GM04504 (cell line): ENCODE data around the gene PGS1.

ENCODE experiments used
- DNase-seq: peaks from one replicate; pipeline ENCODE4 v3.0.0-alpha.2; 2012; ENCODE audit warnings: low read depth

PGS1 gene

DNA sequence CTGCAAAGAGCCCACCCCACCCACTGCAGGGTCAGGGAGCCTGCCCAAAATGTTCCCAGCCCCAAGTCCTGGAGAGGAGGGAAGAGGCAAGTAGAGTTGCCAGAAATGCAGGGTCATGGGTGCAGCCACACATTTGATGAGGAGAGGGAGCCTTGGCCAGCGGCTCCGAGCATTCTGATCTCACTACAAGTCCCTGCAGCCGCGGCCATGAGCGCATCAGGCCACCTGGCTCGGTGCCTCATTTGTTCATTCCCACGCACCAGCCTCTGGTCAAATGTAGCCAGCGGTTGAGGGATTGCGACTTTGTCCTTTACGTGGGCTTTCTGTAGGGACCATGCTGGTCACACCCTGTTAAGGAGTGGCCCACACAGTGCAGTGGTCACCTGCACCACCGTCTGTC is 48.7 kb downstream of the PGS1 start:
- DNase-seq, result no peak

DNA sequence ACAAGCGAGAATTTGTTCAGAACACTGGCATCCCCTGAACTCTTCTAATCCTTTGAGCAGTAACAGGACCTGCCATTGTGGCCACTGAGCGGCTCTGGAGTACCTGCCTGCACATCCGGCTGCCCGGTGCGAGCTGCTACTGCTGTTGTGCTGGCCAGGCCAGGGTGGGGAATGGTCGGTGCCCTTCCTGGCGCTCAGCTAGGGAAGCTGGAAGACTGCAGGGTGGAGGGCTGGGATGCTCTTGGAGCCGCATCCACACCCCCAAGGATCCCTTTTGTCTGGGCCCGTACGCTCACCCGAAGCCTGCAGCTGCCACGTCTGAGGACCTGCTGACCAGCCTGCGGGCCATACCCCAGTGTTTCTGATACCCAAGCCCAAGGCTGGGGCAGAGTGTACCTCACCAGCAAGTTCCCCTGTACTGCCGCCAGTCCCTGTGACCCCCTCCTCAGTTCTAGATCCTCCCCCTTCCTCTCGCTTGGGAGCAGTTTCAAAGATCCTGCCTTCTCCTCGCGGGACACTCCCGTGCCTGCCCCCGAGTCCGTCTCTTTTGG is 49.7 kb downstream of the PGS1 start:
- DNase-seq, result no peak

DNA sequence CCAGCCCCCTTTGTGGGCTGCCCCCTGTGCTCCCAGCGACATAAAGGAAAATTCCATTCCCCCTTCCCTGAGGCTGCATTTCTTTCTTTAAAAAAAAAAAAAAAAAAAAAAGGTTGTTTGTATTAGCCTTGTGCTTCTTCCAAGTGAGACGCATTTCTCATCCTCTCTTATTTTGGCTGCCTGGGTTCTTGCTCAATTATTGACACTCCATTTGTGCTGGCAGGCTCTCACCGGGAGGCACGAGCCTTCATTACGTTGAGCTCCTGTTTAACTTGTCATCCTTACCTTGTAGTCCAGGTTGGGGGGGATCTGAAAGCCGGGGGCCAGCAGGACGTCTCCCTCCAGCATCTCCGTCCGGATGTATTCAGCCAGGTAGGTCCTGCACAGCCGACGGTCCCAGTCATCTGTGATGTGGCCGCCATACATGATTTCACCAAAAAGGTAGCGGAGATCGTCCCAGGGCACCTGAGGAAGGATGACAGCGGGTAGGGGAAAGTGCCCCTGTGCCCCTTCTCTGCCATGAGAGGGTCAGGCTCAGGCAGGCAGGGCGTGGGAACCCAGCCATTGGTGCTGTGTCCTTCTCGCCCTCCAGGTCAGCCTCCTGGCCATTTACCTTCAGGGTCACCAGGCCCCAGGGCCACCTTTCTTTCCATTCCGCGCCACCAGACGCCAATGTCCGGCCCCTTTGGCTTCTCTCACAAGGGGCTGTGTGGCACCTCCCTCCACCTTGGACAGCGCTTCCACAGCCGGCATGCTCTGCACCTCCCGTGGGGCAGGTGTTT is 50.6 kb downstream of the PGS1 start:
- DNase-seq, result no peak

DNA sequence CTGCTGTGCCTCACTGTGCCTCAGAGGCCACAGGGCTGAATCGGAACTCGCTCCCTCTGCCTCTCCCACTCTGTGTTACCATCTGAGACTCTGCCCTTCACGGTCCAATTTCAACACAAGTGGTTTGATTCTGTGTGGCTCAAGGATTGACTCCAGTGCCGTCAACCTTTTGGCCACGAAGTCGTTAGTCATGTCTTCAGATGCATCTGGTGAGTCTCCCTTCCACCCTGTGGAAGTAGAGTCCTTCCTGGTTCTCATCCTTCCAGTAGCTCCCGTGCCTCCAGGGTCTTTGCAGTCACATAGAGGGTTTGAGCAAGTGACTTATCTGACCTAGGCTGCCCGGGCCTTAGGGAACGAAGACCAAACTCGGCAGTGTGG is 51.2 kb downstream of the PGS1 start:
- DNase-seq, result no peak

DNA sequence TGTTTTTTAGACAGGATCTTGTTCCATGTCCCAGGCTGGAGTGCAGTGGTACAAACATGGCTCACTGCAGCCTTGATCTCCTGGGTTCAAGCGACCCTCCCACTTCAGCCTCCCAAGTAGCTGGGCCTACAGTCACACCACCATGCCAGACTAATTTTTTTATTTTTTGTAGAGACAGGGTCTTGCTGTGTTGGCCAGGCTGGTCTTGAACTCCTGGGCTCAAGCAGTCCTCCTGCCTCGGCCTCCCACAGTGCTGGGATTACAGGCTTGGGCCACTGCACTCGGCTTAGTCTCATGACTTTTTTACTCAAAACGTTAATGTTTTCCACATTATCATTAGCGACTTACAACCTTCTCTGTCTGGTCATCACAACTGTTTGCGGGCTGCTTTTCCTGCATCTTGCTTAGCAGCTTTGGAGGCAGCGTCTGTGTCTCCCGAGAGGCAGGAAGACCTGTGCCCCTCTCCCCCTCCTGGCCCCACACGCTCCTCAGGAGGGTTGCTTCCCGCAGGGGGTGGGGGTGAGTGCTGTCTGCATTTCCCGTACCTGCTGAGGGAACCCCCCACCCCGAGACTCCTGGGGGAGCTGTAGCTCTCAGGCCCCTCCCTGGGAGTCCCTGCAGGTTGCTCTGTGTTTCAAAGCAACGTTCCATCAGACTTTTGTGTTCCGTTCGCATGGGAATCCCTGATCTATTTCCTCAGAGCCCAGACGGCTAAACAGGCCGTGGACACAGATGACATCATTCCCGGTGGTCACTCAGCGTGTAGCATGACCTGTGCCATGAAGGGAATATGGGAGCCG is 52.6 kb downstream of the PGS1 start:
- no peak for DNase-seq

DNA sequence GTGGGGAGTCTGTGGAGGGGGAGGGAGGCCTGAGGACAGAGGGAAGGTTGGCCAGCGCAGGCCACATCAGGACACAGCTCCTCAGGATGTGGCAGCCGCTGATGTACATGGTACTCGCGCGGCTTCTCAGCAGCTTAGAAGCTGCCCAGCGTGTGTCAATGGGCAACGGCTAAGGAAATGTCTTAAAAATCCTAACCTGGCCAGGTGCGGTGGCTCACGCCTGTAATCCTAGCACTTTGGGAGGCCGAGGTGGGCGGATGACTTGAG is 53.2 kb downstream of the PGS1 start:
- DNase-seq, result no peak

DNA sequence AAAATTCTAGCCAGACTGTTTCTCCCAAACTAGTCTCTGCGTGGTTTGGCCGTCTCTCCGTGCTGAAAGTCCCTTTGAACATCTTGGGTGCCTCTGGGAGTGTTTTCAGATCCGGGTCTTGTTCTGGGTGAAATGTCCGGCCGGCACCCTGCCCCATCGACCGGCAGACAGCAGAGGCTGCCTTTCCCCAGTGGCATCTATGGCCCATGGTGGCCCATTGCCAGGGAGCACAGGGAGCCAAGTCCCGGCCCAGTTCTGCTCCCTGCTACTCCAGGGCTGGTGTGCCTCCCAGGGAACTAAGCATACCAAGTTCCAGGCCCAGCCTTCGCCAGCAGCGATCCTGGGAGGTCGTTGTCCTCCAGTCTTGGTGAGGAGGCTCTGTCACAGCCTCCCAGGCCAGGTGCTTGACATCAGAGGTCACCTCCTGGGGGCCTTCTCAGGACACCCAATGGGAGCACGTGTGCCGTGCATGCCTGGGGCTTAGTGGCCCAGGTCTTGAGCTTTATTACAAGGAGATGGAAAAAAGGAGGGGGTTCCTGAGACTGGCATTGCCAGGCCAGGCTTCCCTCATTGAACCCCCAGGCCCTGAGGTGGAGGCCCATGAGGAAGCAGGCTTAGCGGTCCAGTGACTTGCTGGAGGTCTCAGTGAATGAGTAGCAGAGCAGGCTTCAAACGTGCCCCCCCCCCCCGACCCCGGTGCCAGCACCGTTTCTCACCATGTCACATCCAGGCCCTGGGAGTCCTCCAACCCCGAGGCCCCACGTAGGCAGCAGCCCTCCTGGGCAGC is 54.0 kb downstream of the PGS1 start:
- no peak for DNase-seq

DNA sequence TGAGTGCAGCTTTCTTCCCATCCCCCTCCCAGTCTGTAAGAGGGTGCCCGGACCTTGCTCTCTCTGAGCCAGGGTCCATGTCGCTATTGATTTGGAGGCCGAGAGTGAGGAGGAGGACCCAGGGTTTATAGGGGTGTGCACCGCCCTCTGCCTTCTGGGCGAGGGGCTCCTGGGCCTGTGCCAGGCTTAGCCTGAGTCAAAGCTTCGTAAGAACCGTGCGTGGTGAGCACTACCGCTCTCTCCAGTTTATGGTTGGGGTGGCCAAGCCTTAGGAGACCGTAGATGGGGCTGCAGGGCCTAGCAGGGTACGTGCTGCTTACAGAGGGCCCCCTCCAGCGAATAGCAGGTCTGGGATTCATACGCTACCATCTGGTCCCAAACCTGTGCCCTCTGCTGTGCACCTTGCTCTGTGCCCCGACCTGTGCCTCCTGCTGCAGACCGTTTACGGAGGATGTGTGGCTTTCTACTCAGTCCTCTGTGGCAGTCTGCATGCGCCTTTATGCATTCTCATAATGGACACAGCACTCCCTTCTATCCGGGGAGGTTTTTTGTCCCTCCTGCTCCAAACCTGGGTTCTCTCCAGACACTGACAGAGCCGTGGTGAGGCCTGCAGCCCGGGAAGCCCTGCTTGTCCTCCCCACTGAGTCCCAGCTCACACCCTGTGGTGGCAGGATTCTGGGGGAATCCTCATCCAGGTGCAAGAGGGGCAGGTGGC is 54.7 kb downstream of the PGS1 start:
- no peak for DNase-seq

DNA sequence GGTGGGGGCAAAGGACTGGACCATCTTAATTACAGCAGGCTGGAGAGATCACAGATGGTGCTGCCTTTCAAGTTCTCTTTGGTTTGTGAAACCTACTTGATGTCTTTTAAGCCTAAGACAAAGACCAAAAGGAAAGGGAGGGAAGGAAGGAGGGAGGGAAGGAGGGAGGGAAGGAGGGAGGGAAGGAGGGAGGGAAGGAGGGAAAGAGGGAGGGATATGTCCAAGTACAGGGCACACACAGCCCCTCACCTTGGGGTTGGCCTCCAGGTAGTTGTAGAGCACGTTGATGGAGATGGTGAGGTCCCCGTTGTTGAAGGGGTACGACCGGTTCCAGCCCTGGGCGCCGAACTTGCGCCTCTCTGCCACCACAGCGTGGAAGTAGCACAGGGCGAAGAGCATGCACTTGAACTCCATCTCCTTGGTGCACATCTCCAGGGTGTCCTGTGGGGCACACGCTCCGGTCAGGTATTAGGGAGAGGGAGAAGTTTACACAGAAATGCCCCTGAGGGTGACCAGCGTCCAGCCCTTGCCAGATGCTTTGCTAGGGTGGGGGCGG is 55.4 kb downstream of the PGS1 start:
- DNase-seq, result no peak

DNA sequence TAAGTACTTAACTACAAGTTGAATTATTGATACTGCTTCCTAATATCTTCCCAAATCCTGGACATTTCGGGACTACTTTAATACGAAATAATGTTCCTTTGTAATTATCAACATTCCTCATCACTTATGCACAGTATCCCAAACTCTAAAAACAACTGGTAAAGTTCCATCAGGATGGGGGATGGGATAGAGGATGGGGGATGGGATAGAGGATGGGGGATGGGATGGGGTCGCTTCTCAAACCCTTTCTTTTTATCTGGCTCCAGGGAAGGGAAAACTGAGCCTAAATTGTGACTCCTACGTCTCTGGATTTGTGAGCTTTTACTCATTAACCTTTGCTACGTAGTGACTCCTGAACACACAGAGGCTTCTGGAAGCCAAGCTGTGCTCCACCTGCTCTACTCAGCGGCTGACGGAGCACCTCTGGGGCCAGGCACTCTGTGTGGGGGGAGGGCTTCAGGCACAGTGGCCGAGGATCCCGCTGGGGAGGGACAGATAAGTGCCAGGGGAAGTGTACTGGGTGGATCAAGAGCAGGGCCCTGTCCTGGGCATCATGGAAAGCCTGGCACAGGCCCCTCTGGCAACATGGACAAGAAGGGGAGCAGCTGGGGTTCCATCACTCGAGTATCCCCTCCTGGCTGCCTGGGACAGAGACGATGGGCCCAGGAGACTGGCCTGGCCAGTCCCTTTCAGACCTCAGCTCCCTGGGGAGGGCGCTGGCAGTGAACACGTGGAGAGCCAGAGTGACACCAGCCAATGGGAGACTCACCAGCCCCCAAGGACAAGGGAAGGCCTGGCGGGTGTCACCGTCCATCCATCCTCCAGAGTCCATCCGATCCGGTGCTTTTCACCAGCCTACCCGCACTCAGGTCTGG is 56.2 kb downstream of the PGS1 start:
- DNase-seq, result no peak

DNA sequence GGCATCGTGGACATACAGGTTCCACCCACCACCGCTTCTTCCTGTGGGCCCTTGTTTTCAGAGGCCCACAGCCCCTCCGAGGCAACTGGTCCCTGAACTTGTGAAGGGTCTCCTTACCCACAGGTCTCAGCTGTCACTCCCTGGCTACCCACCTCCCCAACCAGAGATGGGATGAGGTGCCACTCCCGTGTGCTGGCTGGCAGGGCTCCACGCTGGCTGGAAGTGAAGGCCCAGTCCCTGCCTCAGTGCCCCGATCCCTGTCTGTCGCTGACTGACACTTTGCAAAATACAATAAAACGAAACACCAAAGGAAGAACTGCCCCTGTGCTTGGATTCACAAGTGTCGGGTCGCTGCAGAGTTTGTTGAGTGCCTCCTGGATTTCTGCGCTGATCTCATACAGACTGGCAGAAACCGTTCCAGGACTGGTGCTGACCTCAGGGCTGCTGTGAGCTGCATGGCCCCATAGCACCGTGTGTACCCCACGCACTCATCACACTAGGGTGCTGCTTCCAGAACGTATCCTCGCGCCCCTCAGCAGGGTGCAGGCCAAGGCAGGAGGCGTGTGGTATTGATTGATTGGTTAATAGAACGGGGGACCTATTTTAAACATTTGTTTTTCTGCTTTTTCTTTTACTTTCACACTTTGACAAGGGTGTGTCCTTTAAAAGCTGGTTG is 57.0 kb downstream of the PGS1 start:
- no peak for DNase-seq

DNA sequence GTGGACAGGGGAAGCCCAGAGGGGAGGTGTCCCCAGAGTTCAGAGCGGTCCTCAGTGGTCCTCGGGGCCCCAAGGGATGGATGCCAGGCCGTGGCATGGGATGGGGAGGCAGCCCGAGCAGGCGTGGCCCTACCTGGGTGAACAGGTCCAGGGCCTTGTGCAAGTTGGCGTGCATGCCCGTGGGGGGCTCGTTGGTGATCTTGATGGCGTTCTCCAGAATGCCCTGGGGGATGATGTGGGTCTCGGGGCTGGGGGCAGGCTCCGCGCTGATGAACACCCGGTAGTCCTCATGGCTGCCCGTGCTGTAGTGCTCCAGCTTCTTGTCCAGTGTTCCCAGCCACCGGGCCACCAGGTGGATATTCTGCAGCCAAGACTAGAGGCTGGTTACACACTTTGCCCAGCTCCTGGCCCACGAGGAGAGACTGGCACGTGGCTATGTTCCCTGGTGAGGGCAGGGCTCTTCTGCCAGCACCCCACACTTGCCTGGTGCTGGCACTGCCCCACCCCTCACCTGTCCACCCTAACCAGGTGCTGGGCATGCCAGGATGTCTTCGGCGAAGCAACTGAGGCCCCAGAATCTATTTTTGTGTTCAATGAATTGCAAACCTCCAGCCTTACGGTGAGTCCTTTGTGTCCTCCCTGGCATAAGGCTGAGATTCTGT is 59.2 kb downstream of the PGS1 start:
- DNase-seq, result no peak

DNA sequence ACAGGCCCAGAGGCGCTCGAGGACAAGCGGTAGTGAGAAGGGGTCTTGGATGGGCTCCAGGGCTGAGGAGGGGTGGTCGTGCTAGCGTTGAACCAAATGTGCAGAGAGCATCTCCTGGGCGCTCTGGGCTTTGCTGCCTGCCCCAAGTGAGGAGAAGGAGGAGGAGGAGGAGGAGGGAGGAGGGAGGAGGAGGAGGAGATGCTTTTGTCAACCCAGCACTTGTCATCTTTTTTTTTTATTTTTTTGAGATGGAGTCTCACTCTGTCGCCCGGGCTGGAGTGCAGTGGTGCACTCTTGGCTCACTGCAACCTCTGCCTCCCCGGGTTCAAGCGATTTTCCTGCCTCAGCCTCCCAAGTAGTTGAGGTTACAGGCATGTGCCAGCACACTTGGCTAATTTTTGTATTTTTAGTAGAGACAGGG is 59.8 kb downstream of the PGS1 start:
- DNase-seq, result no peak

DNA sequence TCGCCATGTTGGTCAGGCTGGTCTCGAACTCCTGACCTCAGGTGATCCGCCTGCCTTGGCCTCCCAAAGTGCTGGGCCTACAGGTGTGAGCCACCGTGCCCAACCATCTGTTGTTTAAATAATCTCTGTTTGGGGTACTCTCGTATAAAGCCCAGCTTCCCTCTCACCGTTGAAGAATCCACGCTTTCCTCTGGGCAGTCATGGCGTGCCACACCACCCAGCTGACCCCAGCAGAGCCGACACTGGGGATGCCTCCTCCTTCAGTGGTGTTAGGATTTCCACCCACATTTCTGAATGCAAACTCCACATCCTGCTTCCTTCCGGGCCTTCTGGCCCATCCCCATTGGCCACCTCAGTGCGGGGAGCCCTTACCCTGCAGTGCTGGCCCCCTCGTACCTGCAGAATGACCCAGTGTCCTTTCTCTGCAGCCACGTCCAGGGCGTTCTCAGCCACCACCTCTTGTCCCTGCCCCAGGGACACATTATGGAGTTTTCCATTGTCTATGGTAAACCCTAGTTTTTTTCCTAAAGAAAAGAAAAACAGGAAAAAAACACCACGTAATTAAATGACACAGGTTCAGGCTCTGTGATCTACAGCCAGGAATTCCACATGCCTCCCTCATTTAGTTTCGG is 60.4 kb downstream of the PGS1 start:
- no peak for DNase-seq

DNA sequence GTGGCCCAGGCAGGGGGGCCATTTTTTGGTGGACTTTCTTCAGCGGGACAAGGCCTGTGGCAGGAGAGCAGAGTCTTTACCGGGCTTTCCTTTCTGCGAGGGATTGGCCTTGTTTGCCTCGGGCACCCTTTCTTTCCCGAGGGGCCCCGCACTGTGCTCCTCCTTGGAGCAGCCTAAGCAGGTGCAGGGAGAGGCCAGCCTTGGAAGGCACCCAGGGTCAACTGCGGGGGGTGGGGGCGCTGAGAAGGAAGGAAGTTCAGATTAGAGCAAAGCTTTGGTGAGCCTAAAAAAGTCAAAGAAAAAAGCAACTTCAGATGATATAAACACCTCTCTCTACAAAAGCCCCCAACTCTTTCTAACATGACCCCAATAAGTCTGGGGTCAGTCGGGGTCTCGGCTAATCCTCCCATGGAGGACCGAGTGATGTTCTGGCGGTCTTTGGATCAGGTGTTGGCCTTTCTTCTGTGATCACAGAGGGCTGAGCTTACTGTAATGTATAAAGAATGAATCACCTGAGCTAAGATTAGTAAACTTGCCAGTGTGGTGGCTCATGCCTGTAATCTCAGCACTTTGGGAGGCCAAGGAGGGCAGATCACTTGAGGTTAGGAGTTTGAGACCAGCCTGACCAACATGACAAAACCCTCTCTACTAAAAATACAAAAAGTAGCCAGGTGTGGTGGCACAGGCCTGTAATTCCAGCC is 63.0 kb downstream of the PGS1 start:
- no peak for DNase-seq

DNA sequence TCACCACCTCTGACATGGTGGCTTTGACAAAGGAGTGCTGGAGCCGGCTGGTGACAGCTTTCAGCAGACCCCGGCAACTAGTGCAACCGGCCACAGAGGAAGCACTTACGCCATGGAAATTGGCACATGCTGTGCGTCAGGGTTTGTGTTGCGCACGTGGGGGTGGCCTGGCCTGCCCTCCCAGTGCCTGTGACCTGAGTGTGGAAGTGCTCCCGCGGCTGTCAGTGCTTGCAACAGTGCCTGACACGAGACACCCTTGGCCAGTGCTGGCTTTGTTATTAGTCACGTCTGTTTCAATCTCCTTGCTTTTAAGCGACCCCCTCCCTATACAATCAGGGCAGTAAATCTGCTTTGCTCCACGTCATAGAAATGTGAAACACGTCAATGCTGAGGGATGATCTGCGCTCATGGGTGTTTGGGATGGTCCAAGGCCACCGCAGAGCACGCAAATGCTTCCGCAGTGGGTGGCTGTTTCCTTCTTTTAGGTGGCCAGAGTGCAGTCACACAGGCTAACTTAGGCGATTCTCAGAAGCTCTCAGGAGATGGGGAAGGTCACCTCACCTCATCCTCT is 64.3 kb downstream of the PGS1 start:
- DNase-seq, result no peak

DNA sequence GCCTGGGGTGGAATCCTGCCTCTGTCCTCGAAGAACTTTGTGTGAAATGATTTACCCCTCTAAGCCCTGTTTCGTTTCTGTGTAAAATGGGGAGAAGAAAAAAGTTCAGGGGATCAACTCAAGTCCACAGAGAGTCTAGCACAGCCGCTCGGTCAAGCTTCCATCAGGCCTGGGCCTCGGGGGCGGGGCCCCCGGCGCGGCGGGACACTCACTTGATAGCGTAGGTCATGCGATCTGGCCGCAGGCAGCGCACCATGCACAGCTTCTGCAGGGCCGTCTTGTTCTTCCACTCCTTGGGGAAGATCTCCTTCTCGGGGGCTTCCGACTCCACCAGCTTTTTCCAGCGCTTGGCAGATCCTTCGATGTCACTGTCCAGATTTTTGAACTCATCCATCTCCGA is 65.9 kb downstream of the PGS1 start:
- no peak for DNase-seq

DNA sequence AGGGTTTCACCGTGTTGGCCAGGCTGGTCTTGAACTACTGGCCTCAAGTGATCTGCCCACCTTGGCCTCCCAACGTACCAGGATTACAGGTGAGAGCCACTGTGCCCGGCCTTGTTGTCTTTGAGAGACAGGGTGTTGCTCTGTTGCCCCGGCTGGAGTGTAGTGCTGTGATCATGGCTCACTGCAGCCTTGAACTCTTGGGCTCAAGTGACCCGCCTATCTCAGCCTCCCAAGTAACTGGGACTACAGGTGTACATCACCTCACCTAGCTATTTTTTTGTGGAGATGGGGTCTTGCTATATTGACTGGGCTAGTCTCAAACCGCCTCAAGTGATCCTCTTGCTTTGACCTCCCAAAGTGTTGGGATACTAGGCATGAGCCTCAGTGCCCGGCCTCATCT is 68.4 kb downstream of the PGS1 start:
- DNase-seq, result no peak
